ENCODE results near the gene ADAMTS20.

GRCh38 chr12:43407816-43408645 is 144.0 kb downstream of the ADAMTS20 start:
- TF ChIP-seq CTCF (IDR thresholded peaks at IDR 0.05; ENCODE audit: borderline replicate concordance, extremely low read depth, low read length, poor library complexity, severe bottlenecking) (no peak), EZH2 (IDR thresholded peaks at IDR 0.05; ENCODE audit: borderline replicate concordance, low read depth, low read length, severe bottlenecking) (no peak)
